ENCODE data around the gene DOCK3. TPM values are rescaled to one million over a fixed set of nuclear protein-coding genes. Genes with fewer than 3 reads are reported as not detected.

Gene DOCK3
- total RNA-seq, 4 donors from 2014 or later, result 4.0 to 6.3 (median 5.8) TPM

DNA sequence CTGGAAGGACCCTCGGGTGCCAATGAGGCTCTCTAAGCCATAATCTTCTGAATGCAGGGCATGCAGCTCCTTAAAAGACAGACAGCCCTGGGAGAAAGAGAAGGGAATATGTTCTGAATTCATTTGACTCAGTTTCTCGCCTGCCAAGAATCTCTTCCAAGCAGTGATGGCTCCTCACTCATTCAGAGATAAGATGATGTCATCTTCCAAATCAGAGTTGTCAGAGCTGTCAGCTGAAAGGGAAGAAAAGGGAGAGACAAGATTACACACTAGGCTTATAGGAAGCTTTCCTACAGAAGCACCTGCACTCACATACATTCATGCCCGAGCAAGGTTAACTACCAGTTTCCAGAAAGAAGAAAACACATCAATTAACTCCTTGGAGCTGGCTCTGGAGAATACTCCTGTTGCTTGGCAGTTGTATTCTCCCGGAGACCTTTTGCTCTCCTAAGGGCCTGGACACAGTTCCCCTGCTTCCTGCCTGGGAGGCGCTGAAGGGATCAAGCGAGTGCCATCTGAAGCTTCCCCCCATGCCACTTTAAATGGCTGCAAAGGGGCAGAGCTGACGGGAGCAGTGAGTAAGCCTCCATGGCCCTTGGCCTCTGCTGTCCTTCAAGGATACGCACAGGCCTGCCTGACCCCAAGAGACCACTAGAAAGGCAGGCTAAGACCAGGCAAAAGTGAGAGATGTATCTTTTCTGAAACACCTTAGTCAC lies 724.0 kb downstream of the DOCK3 start:
- TF ChIP-seq EP300 (IDR thresholded peaks at IDR 0.05) (no peak), CTCF (IDR thresholded peaks at IDR 0.05) (no peak), POLR2A (IDR thresholded peaks at IDR 0.05) (no peak)
- H3K4me3 ChIP-seq, result no peak overlapping the region
- H3K36me3 ChIP-seq, result peaks cover 0 to 92% (median 5%) of the 10 kb centered on the region in 3 donors
- DNase-seq (ENCODE audit: low spot score in 2 of 2), result no peak
- WGBS, 2 donors, result 65 to 74% methylated on average over 8 of the region's 8 CpGs
- H3K27ac ChIP-seq, result peak overlapping the region in 1 of 4 donors; percentile 8
- peaks cover 0 to 39% (median 0%) of the 10 kb centered on the region in 4 donors for H3K4me1 ChIP-seq
- H3K9me3 ChIP-seq, result no peaks in the 10 kb centered on the region
- H3K27me3 ChIP-seq, result no peaks in the 10 kb centered on the region

GRCh38 chr3:51400166-51400565 lies 725.4 kb downstream of the DOCK3 start:
- WGBS, 2 donors, result 83 to 85% methylated on average over 4 of the region's 4 CpGs

GRCh38 chr3:51401735-51402134 lies 727.0 kb downstream of the DOCK3 start:
- Histone ChIP-seq H3K27me3 (no peaks in the 10 kb centered on the region), H3K4me3 (no peak overlapping the region), H3K9me3 (no peaks in the 10 kb centered on the region), H3K27ac (no peak overlapping the region), H3K4me1 (peaks cover 0 to 12% (median 0%) of the 10 kb centered on the region in 4 donors), H3K36me3 (peaks cover 0 to 72% (median 0%) of the 10 kb centered on the region in 3 donors)
- no peak for TF ChIP-seq EP300 (IDR thresholded peaks at IDR 0.05)
- no peak for DNase-seq (ENCODE audit: low spot score in 2 of 2)
- WGBS, 2 donors, result 77% methylated on average over 4 of the region's 4 CpGs

More at GRCh38 chr3:51400166-51400565, 725.4 kb downstream of the DOCK3 start:
- DNase-seq (ENCODE audit: low spot score in 2 of 2), result no peak
- TF ChIP-seq EP300 (IDR thresholded peaks at IDR 0.05), result no peak
- no peak for TF ChIP-seq CTCF (IDR thresholded peaks at IDR 0.05)
- no peak for TF ChIP-seq POLR2A (IDR thresholded peaks at IDR 0.05)
- peaks cover 0 to 27% (median 0%) of the 10 kb centered on the region in 4 donors for H3K4me1 ChIP-seq
- H3K27ac ChIP-seq, result no peak overlapping the region
- peaks cover 0 to 79% (median 0%) of the 10 kb centered on the region in 3 donors for H3K36me3 ChIP-seq
- no peak overlapping the region for H3K4me3 ChIP-seq
- no peaks in the 10 kb centered on the region for H3K9me3 ChIP-seq
- no peaks in the 10 kb centered on the region for H3K27me3 ChIP-seq

GRCh38 chr3:51403675-51404074 lies 728.9 kb downstream of the DOCK3 start:
- Histone ChIP-seq H3K9me3 (no peaks in the 10 kb centered on the region), H3K27ac (no peak overlapping the region), H3K4me1 (no peaks in the 10 kb centered on the region), H3K4me3 (no peak overlapping the region), H3K36me3 (peaks cover 0 to 56% (median 0%) of the 10 kb centered on the region in 3 donors), H3K27me3 (no peaks in the 10 kb centered on the region)
- TF ChIP-seq POLR2A (IDR thresholded peaks at IDR 0.05) (no peak), EP300 (IDR thresholded peaks at IDR 0.05) (no peak), CTCF (IDR thresholded peaks at IDR 0.05) (no peak)
- no peak for DNase-seq (ENCODE audit: low spot score in 2 of 2)

DNA sequence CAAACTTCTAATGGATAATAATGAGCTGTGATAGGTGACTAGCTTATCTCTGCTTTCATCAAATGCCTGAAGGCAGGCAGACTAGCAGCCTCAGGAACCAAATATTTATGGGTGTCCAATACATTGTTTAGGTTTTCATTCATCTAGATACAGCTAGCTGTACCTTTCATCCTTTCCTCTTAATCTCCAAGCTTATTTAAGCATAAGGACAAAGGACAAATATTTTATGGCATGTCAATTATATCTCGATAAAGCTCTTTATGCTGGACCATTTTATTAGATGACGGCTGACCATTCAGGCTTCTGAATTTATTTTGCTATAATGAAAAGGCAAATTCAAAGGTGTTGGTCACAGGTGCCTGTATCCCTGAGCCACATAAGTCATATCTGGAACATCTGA lies 733.3 kb downstream of the DOCK3 start:
- Histone ChIP-seq H3K4me3 (no peak overlapping the region), H3K36me3 (peaks cover 0 to 61% (median 3%) of the 10 kb centered on the region in 3 donors), H3K27ac (no peak overlapping the region), H3K27me3 (no peaks in the 10 kb centered on the region), H3K9me3 (no peaks in the 10 kb centered on the region), H3K4me1 (no peaks in the 10 kb centered on the region)
- WGBS, 2 donors, result 93% methylated on average over 2 of the region's 2 CpGs
- no peak for DNase-seq (ENCODE audit: low spot score in 2 of 2)
- TF ChIP-seq CTCF (IDR thresholded peaks at IDR 0.05) (no peak), POLR2A (IDR thresholded peaks at IDR 0.05) (no peak), EP300 (IDR thresholded peaks at IDR 0.05) (no peak)
